ENCODE measurements around the gene LYRM4.

Gene LYRM4

DNA sequence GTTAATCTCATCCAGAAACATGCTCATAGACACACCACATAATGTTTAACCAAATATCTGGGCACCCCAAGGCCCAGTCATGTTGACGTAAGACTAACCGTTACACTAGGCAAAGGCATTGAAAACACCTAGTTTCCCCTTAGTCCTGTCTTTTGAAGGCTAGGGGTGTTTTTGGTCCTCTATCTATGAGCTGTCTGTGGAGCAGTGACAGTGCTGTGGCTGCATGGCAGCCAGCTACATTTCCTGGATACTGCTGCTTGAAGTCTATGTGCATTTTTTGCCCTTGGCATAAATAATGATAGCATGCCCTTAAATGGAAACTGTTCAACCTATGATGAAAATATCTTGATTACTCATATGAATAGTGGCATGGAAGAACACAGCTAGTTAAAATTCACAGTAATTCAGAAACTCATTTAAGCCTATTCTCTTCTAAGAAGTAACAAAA lies 19.2 kb upstream of the LYRM4 start:
- no peak for DNase-seq

DNA sequence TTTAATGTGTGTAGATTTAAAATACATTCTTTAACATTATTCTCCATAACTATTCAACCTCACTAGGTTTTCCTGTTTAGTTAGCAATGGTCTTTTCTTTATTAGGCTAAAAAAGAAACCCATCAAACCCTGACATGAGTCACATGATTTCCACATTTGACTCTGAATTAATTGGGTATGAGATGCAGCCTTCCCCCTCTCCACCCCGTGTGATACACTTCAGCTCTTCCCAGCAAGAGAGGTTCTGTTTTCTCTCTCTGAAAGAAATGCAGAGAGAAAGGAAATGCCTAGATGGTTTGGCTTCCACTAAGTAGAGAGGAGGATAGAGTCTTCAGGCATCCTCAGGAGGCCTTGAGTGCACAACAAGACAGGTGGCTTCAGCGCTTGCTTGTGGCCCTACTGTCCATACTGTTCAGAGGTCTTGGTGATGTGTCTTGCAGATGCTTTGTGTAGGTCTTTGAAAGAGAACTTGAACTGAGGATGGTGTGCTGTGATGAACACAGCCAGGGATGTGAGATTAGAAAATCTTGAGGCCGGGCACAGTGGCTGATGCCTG lies 17.9 kb upstream of the LYRM4 start:
- DNase-seq, result no peak

DNA sequence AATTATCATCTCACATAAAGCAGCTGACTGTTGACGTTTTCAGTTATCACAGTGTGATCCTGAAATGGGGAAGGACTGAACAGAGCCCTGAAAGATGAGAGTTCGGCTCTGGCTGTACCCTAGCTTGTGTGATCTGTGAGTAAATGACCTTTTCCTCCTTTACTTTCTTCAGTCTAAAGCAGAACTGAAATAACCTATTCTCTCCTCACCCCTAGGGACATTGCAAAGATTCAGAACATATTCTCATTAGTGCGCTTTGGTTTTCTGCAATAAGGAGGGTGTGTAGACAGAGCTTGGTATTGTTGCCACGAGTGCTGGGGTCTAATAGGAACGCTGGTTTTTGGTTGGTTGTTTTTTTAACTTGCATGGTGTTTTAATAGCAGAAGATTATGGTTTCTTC lies 17.3 kb upstream of the LYRM4 start:
- DNase-seq, result no peak

DNA sequence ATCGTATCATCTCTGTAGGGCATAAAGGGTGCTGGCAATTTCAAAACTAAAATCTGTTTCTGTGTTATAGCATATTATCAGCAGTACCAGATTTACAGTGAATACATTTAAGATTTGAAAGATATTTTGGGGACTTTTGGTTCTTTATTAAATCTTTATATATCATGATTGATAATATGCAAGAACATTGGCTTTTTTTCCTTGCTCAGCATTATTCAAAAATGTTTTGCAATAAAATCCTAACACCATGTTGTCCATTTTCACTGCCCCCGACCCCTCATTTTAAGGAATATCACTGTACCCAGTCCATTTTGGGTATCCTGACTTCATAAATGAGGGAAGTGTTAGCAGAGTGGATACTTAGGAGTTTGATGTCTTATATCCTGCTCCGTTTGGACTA lies 16.8 kb upstream of the LYRM4 start:
- no peak for DNase-seq

DNA sequence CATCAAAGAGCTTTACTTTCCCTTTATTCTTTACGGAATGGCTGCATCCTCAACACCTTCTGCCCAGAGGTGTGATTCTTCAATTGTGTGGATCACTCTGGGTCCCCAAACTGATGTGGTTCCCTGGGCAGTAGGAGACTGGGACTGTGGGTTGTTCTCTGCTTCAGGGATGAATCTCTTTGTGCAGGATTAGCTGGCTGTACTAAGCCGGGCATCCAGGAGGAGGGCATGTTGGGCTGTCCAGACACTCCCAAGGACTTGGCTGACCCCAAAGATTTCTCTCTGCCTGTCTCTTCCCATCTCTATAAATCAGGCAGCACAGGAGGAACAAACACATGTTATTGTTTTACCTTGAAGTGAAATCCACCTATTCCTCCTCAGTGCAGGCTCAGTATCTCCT lies 15.8 kb upstream of the LYRM4 start:
- DNase-seq, result no peak

DNA sequence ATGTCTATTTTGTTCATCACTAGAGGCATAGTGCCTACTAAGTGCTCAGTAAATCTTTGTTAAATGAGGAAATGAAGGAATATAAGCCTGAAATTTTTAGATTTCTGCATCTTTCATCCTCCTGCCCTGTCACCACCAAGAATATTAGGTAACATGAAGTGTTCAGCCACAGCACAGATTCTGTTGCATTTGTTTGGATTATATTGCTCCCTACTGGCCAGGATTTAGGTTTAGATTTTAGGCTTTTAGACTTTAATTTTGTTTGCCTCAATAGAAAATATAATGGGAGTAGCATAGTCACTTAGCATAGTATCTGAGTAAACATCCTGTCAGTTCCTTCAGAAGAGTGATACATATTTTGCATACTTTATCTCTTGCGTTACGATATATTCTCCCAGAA lies 14.7 kb upstream of the LYRM4 start:
- DNase-seq, result no peak

DNA sequence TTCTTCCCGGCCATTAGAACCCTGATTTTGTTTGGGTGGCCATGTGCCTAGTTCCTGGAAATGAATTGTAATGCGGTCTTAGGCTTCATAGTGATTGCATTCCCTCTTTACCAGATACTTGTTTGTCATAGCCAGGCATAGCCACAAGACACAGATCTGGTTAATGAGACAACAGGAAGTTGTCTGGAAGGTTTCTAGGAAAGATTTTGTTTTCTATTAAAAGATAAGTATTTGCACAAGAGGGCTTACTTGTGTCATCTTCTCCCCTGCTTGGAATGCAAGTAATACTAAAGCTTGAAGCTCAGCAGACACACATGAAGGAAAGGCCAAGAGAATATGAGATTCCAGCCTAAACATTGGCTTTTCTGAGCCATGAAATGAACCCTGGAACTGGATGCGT lies 13.5 kb upstream of the LYRM4 start:
- no peak for DNase-seq

DNA sequence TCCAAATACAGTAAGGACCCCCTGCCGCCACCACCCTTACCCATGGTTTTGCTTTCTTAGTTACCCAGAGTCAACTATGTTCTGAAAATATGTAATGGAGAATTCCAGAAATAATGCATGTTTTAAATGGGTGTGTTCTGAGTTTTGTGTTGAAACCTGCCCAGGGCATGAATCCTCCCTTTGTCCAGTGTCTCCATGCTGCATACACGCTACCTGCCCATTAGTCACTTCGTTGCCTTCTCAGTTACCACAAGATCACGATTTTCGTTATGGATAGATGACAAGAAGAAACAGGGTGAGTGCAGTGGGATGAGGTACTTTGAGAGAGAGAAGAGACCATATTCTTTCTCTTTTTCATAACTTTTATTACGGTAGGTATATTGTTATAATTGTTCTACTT lies 11.2 kb upstream of the LYRM4 start:
- DNase-seq, result no peak

DNA sequence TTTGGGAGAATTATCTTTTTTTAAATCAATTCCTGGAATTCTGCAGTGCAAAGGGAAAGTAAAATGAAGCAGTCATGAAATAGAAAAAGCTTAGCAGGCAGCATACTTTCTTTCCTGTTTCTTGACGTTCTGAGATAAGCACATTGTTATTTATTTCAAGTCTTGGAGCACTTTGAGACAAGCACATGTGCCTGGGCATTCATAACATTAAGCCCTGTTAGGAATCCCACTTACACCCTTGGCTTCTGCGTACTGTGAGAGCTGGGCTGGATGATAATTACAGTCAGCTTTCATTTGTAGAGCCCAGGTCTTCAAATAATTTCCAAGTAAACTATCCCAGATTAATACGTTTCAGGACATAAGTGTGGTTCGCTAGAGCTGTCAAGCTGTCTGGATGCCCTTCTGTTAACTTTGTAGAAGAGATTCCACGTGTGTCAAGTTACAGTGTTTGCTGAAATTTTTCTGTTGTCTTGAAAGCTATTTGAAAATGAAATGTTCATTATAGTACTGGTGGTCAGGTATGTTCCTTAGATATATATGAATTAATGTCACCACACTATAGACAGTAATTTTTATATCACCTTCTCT lies 9.4 kb upstream of the LYRM4 start:
- DNase-seq, result no peak

DNA sequence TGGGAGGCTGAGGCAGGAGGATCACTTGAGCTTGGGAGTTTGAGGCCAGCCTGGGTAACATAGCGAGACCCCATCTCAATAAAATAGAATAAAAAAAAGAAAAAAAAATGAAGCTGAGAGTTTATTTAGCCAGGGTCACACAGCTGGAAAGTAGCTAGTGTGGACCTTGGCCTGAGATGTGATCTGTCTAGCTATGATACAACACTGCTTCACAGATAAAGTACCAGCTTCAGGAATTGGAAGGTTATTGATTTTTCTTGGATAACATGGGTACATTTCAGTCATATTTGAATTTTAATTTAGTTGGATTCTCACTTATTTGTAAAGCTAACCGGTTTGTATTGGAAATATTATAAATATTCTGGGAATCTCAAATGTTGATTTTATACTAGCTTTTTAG lies 5.7 kb upstream of the LYRM4 start:
- DNase-seq, result no peak

DNA sequence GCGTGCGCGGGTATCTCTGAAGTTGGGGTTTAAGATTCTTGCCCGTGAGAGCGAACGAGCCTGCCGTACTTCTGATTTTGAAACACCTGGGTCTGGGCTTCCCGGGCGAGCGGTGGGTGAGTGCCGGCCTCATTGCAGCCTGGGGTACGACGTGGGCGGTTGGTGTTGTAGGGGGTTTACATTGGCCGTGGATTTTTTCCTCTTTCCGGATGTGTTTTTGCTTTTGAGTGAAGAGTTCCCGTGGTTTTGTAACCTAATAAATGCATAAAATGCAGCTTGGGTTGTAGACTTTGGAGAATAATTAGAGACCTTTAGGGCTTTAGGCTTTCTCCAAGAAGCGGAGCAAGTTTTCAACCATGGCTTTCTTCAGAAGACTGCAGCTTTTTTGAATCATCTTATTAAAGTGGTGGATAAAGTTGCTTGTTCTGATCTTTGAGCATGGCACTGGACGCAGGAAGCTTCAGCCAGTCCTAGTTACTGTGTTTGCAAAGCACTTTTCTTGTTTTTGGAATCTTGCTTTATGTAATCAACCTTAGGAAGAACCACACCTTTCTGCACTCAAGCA lies 877 bp upstream of the LYRM4 start:
- no peak for DNase-seq

DNA sequence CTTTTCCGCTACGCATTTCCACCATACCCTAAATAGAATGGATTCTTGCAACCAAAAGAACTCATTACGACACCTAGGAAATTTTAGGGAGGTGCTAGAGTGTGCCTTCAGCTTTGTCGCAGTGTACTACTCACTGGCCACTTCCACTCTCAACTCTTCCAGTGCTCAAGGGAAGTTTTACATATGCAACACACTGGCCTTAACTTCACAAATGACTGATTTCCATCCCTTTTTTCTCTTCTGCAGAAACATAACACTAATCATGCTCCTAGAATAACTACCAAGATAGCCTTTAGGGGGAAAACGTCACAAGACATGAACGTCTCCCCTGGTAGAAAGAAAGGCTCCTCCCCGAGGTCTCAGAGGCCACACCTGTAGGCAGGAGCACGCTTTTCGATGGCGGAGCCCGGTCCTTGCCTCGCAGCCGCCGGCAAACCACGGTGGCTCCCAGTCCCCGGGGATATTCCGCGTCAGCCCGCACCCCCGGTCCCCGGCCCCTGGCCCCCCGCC lies 584 bp downstream of the LYRM4 start:
- peak; percentile 35 for DNase-seq

DNA sequence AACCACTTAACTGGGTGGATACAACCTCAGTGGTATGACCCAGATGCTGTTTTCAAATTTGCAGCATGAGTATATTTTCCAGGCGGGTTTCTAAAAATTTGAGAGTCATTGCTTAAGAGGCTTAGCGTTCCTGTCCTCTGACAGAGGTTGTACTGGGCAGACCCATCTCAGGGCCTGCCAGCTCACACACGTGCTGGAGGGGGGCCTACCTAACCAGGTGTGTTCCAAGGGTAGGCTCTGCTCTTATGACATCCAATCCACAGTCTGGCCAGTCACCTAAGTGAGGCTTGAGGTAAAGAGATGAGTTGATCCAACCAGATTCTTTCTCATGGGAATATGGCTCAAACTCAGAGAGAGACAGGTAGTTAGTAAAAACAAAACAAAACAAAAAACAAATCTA lies 1.3 kb downstream of the LYRM4 start:
- DNase-seq, result no peak

DNA sequence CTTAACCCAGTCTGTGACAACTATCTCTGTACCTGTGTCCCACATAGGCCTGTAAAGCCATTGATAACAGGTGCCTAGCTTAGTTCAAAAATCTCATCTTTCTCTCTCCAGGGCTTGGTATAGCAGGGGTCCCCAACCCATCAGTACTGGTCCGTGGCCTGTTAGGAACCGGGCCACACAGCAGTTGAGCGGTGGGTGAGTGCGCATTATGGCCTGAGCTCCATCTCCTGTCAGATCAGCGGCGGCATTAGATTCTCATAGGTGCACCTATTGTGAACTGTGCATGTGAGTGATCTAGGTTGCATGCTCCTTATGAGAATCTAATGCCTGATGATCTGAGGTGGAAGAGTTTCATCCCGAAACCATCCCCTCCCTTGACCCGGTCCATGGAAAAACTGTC lies 3.4 kb downstream of the LYRM4 start:
- no peak for DNase-seq

DNA sequence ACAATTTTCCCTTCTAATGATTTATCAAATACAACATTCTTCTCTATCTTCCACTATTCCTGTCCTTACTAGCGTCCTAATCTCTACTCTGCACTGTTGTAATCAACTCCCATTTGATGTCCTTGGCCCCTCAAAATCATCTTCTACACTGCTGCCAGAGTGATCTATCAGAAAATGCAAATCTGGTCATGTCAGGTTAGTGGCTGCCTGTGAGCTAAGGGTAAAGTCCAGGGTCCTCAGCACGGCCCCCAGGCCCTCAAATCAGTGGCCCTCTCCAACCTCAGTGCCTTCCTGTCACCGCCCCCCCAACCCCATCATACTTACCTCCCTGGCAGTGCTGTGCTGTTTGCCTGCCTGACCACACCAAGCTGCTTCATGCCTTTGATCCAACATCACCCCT lies 3.8 kb downstream of the LYRM4 start:
- DNase-seq, result no peak

DNA sequence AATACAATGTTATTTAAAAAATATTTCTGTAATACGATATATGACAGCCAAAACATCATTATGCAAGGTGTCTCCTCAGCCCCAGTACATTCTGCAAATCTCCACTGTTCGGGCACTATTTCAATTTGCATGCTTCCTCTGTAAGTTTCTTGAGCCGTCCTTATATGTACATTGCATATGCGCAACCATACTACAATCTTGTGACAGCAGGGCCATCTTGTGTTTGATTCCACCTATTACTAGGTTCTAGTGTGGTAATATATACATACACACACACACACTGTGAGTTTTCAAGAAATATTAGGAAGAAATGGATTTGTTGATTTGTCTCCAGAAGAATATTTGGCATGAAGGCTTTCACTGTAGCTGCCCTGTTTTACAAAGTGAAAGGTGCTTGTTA lies 9.8 kb downstream of the LYRM4 start:
- no peak for DNase-seq

DNA sequence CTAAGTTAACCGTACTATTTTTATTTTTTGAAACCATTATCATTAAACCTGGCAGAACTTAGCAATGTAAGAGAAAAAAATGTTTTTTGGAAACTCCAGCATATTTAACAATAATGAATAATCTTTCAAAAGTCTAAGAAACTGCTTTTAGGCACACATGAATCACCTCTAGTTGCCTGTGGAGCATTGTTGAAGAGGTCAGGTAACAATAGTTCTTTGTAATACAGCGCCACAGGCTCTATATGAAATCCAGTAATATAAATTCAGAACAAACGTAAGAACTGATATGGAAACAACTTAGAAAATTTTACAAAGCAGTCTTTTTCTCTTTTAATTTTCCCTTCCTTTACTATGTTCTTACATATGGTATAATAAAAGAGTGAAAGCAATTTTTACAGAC lies 10.3 kb downstream of the LYRM4 start:
- no peak for DNase-seq

DNA sequence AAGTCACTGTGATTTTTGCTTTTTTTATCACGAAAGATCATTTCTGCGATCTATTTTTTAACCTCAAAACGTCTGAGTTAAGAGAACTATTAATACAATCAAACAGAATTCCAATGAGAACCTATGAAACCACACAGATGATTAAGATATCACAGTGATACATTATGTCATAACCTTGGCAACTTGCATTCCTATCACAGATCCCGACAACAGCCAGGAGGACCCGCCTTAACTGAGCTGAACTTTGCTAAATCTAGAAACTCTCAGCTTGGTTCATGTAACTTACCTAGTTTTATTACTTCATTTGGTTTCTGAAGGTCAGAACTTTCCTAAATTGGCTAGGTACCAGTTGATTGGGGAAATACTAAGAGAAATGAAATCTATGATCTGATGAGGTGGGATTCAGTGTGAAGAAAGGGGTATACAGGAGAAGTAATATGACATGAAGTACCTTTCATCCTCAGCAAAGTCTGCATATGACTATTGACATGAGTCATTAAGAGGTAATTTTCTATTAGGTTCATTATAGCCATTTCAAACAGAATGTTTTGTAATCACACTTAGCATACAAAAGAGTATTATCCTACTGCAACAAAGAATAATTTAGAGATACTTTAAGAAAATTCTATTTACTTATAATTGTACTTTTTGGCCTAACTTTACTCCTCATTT lies 11.2 kb downstream of the LYRM4 start:
- DNase-seq, result no peak

DNA sequence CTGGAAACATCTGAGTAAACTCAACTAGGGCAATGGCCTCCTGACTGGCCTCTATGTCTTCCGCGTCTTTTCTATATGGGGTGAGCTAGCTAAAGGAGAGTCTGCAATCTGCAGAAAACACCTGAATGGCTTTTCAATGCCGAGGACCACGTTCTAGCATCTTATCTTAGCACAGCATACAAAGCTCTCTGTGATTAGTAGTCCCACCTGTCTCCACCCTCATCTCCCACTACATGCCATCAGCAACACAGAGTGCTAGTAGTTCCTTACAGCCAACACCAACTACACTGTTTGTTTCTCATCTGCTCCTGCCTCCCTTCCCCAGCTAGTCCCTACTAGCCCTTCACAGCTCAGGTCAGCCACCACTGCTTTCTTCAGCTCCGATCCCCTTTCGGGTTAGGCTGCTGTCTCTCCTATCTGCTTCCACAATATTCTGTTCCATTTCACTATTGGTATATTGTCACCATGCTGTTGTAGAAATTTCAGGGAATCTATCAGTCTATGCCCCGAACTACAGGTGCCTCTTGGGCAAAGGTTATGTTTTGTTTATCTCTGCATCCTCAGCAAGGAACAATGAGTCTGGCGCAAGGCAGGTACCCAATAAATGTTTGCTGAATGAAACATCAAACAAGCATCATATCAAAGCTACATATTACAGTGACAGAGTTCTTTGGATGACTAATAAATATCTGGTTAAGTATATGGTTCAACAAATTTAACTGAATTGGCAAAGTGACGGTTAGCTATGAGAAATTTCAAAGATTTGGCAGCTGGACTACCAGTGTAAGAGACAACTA lies 12.2 kb downstream of the LYRM4 start:
- DNase-seq, result no peak

DNA sequence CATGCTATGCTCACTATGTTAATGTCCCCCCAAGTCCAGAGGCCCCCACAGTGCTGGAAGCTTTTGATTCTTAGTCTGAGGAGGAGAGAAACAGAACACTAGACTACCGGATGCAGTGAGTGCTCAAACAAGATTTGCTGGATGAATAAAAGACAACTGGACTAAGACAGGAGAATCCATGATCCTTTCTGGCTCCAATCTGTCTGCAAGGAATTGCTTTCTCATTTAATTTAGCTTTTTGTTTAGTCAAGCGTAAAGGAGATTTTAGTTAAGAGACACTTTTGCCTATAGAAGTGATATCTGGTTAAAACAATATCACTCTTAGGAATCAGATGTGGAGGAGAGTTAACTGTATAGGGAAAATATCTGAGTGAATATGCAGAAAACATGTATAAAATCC lies 13.5 kb downstream of the LYRM4 start:
- no peak for DNase-seq

DNA sequence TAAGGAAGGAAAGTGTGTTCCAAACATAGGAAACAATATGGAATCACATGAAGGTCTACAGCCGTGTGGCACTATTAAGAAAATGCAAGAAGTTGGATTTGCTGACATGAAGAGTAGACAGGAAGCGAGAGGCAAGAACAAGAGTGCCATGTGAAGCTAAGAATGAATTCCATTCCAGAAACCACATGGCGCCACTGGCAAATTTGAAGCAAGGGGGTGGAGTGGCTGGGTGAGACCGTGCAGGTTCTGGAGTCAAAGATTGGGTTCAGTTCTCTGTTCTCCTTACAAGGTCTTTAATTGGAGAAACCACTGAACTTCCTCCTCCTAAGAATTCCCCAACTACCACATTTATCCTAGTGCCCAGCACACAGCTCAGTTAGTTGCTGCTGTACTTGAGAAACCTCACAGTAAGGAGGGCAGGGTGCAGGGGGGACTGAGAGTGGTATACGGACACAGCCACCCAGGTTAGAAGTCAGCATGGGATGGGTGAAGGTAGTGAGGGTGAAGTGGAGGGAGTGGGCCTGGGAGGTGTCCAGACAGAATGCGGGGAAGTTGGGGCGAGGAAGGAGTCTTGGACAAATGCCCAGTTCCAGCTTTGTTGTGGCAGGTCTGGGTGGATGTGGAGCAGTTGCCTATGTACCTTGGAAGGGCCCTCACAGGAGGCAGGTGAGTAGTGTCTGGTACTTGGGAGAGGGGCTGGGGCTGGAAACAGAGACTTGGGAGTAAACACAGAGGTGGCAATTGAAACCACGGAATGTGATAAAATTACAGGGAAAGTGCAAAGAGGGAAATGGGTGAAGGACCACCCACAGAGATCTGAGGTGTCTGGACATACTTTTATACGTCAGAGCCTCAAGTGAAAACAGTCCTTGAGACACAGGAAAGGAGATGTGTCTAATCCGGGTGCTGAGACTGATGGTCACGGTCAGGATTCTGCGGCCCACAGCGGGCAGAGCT lies 14.3 kb downstream of the LYRM4 start:
- DNase-seq, result no peak

DNA sequence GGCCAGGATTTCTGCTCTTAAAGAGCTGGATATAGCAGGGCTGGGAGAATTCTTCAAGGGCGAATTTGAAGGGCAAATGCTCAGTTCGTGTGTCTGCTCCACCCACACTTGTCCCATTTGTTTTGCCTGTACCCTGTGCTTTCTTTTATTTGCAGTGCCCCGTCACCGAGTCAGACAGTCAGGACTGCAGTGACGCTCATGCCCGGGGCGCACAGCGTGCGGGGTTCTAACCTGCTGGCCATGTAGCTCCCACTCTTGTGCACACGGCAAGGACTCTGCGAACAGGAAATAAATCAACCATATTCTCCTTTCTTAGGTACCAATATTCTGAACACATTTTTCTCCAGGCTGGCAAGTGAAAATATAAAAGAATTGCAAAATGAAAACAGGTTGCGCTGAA lies 17.7 kb downstream of the LYRM4 start:
- no peak for DNase-seq
